GM21360 (cell line): ENCODE results near the gene GMIP.
A peak's percentile ranks its signal among the peaks of the same experiment; 100 is the strongest.
"Not testable (repeated sequence)": the region's sequence is repeated elsewhere in the genome, so short reads cannot be mapped to it uniquely, and the experiment has no call there.

ENCODE experiments used
- ATAC-seq: cut with Tn5 transposase; IDR thresholded peaks from one replicate; pipeline ENCODE4 v1.9.1; 2021; ENCODE audit warnings: mild to moderate bottlenecking, moderate library complexity; ENCODE audit not compliant: unreplicated experiment

Gene GMIP

GRCh38 chr19:19643158-19644053 is at the start of gene GMIP:
Gene GMIP (minus strand): TSS chr19:19643657. CDS start chr19:19643529, 128 bp downstream.
- peak; percentile 51 for ATAC-seq

- ATAC-seq: no peak
Observed at GRCh38 chr19:19691683-19692082, 48.2 kb upstream of the GMIP start.

GRCh38 chr19:19689023-19689422 is 45.6 kb upstream of the GMIP start:
- not testable (repeated sequence) for ATAC-seq

- no peak for ATAC-seq
Observed at GRCh38 chr19:19687090-19687489, 43.6 kb upstream of the GMIP start.

GRCh38 chr19:19686580-19686979 is 43.1 kb upstream of the GMIP start:
- ATAC-seq: no peak

GRCh38 chr19:19686119-19686518 is 42.7 kb upstream of the GMIP start:
- ATAC-seq: not testable (repeated sequence)

GRCh38 chr19:19679176-19680073 is 36.0 kb upstream of the GMIP start:
- ATAC-seq: no peak

- ATAC-seq: no peak
Observed at GRCh38 chr19:19677579-19677978, 34.1 kb upstream of the GMIP start.

GRCh38 chr19:19674315-19674714 is 30.9 kb upstream of the GMIP start:
- ATAC-seq: no peak

GRCh38 chr19:19672816-19673215 is 29.4 kb upstream of the GMIP start:
- ATAC-seq: no peak

GRCh38 chr19:19670070-19670551 is 26.7 kb upstream of the GMIP start:
- no peak for ATAC-seq

GRCh38 chr19:19668230-19669012 is 25.0 kb upstream of the GMIP start, which contains the start of gene ZNF101:
Gene ZNF101 (plus strand): TSS chr19:19668839. CDS start chr19:19668964, 125 bp downstream.
- peak; percentile 70 for ATAC-seq

GRCh38 chr19:19665420-19665948 is 22.0 kb upstream of the GMIP start:
- ATAC-seq: not testable (repeated sequence)

GRCh38 chr19:19663256-19664120 is 20.0 kb upstream of the GMIP start, which contains the start of gene ATP13A1:
Gene ATP13A1 (minus strand): TSS chr19:19663676. CDS start chr19:19663666, 10 bp downstream.
- peak; percentile 53 for ATAC-seq

GRCh38 chr19:19662871-19663255 is 19.4 kb upstream of the GMIP start:
- peak; percentile 1 for ATAC-seq

GRCh38 chr19:19662344-19662743 is 18.9 kb upstream of the GMIP start:
- no peak for ATAC-seq

GRCh38 chr19:19661675-19662251 is 18.3 kb upstream of the GMIP start:
- peak; percentile 36 for ATAC-seq

GRCh38 chr19:19661141-19661674 is 17.8 kb upstream of the GMIP start:
- ATAC-seq: no peak
